NCI-H2107 treated with DMSO at 0.1 percent for 48 hours (cell line): ENCODE results near the gene MID1IP1.
A peak's percentile ranks its signal among the peaks of the same experiment; 100 is the strongest.

Experiments
- DNase-seq: peaks from one replicate; lab custom pipeline; 2025; ENCODE audit not compliant: unreplicated experiment; lab: John Stamatoyannopoulos, UW

Gene MID1IP1

DNA sequence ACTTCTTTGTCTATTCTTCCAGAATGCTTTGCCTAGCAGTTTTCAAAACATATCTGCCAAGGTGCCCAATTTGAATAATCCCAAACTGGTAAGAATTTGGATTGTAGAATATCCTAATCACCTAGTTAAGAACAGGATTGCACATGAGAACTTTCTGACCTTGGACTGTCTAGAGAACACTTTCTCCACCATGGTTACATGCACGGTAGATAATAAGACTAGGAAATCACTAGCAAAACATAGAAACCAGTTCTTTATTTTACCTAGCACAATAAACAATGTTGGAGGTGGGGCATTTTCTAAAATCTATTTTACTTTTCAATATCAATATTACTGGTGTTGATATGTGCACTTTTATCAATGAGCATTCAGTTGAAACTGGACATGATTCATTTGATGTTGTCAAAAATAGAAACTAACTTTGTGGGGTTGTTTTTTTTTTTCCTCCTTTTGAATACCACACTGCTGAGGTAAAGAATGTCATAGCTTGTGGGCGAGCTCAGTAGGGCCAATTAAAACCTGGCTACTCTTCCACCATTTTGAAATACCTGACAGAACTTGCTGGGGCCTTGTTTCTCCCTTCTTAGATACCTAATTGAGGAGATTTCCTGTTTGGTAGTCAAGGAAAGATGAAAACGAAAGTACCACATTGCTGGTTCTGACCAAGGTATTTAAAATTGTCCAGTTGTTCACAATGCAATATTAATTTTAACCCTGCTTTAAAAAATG is 10.4 kb downstream of the MID1IP1 start:
- DNase-seq: no peak

DNA sequence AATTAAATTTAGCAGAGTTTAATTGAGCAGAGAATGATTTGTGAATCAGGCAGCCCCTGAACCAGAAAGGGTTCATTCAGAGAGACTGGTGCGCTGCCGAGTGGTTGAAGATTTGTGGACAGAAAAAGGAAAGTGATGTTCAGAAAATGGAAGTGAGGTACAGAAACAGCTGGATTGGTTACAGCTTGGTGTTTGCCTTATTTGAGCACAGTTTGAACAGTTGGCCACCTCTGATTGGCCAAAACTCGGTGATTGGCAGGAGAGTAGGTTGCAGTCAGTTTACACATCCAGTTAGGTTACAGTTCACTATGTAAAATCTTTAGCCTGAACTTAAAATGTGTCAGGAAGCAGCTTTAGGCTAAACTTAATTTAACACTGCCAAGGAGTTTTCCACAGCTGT is 14.9 kb downstream of the MID1IP1 start:
- DNase-seq: no peak

DNA sequence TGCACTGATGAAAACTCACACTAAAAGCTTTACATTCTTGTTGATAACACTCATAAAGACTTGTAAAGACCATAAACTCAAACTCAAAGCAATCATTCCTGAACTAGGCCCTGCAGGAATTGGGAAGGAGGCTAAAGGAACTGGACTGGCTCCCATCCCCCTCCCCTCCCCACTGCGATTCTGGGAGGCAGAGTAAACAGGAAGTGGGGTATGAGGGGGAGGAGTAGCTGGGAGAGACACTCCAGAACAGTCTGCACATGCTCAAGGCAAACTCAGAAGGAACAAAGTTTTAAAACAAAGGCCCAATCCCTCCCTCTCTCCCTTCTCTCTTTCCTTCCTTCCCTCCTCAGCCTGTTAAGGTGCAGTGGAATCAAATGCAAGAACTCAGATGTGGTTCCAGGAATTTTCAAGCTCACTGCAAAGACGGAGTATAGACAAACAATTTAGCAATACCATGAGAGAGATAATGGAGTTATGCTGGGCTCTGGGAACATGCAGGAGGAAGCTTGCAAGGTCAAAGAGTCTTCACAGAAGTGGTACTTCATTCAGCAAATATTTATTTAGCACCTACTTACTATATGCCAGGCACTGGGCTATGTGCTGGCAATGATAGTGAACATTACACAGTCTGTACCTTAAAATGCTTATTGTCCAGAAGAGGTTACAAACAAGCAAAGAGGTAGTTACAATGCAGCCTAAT is 15.9 kb downstream of the MID1IP1 start:
- DNase-seq: no peak

DNA sequence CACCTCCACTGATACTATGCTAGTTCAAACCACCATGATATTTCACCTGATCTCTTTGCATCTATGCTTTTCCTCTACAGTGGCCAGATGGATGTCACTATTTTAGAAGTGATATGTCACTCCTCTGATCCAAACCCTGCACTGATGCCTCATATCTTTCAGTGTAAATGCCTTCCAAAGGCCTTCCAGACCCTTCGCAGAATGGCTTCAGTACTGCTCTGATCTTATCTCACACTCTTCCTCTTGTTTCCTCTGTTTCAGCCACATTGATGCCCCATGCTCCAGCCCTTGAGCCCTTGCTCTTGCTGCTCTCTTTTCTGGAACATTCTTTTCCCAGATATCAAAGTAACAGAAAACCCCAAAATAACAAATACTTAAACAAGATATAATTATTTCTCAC is 17.9 kb downstream of the MID1IP1 start:
- DNase-seq: no peak

DNA sequence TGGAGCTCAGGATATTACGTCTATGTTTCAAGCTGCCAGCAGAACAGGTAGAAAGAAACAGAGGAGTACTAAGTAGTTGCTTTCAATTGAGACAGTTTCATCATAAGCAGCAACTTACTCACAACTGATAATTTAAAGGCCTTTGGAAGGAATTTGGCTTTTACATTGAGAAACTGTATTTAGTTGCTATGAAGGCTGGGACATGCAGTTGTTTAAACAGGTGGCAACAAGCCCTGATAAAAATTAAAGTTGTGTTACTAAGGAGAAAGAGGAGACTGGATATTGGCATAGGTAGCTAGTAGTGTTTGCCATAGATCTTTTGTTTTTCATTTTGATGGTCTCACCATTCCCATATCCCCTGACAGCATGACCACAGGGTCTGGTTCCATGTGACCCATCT is 18.4 kb downstream of the MID1IP1 start:
- no peak for DNase-seq

DNA sequence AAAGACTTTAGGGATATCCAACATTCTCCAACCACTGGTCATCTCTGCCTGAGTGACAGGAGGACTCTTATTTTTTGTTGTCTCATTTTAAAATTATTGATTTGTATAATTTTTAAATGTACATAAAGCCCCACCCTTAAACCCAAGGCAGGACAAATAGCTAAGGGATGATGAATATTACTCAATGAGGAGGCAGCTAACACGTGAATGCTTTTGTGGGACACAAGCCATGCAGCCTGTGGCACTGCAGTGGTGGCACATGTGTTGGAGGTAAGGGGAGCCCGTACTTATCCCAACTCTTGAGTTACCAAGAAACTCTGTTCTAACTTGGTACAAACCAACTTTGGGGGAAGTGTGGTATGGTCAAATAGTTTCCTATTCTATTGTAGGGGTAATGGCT is 19.5 kb downstream of the MID1IP1 start:
- no peak for DNase-seq

DNA sequence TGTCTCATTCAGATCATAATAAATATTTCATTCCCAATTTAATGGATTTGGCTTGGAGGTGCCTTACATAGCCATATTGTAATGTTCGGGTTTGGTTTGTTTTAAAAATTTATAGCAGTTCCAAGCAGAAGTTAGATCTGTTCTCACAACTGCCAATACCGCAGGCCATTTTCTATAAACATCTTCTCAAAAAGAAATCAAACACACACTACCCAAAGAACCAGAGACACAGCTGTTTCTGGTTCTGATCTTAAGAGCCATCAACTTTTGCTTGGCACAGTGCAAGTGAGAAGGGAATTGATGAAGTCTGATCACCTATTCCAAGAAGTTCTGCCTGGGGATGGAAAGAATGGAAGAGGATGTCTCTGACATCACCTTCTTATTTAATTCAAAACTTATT is 22.9 kb downstream of the MID1IP1 start:
- no peak for DNase-seq

DNA sequence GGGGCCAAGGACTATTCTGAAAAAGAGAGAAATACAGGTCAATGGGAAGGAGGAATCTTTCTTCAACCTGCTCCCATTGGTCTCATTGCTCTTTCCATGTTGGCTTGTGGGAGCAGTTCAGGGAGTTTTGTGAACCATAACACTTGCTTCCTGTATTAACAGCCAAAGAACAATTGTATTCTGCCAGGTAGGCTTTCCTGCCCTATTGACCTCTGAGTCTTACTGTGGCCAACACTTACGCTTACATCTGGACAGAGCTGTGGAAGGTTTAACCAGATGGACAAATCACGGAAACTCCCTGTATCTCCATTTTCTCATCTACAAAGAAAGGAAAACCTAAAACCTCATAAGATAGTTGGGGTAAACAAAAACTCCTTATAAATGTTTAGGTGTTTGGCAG is 30.7 kb downstream of the MID1IP1 start:
- no peak for DNase-seq

DNA sequence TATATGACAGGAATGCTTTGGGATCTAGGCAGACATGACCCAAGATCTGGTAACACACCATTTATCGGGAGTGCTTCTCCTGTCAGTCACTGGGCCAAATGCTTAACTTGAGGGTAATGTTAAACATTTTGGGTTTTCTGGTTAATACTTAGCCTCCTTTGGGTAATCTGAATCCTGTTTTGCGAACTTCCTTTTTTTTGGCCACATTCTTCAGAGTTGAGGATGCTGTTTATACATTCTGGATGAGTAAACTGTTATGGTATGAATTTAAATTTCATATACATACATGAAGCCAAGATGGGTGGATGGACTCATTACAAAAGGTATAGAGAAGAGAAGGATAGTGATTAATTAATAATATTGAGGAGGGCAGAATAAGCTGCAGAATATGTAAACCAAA is 36.1 kb downstream of the MID1IP1 start:
- DNase-seq: no peak

DNA sequence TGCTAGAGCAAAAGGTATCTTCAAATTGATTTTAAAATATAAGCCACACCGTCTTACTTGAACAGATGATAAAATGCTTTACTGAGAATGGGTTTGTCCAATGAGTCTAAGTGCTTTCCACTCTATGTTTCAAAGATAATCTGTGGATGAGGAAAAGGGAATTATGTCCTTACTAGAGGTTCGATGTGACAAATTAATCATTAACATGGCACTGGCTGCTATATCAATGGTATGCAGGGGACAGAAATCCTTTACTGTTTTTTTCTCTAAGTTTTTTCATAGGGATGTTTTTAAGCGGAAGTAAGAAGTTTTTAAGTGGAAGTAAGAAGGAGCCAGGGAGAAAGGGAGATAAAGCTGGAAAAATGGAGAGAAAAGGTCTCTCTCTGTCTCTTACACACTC is 38.0 kb downstream of the MID1IP1 start:
- no peak for DNase-seq

DNA sequence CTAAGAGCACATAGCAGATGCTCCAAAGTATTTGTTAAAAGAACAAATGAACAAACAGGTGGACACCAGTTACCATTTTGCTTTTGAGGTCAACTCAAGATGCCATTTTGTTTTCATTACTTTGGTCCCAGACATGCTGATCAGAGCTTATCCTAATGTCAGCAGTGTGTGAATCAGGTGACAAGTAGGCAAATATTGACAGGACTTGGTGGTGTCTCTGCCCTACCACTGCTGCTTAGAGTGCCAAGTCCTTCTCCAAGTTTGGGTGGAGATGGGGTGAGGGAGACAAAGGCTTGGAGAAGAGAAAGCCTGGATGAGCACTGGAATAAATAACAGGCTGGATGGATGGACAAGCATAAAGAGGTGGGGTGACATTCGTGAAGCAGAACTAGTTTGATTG is 38.7 kb downstream of the MID1IP1 start:
- DNase-seq: no peak

DNA sequence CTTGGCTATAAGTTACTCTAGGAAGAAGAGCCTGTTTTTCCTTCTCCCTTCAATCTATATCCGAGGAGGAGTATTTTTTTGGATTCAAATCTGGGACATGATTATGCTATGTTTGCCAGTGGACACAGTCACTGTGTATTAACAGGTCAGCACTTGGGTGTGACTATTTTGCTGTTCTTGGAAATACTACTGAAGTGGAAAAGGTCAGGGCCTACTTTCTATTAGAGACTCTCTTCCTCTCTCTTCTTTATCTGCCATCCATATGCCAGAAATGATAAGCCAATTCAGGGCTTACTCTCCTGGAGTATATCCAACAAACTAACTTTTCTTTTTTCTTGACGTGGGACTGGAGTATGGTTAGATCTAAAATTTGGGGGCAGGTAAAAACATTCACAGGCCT is 40.5 kb downstream of the MID1IP1 start:
- DNase-seq: no peak

DNA sequence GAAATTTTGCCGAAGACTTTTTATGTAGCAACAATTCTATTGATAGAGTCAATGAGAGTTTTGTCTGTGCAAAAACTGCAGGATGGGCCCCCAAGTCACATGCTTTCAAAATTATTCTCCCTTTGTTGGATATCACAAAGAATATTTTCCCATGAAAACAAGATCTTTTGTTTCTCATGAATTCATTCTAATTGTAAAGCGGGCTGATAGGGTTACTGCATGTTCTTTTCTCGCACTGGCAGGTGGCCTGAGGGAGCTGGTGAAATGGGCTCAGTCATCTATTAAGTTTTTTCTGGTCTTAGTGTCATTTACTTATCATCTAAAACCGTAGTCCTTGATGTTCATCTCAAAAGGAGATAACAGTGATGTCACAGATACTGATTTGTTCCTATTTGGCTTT is 44.2 kb downstream of the MID1IP1 start:
- peak; percentile 5 for DNase-seq

DNA sequence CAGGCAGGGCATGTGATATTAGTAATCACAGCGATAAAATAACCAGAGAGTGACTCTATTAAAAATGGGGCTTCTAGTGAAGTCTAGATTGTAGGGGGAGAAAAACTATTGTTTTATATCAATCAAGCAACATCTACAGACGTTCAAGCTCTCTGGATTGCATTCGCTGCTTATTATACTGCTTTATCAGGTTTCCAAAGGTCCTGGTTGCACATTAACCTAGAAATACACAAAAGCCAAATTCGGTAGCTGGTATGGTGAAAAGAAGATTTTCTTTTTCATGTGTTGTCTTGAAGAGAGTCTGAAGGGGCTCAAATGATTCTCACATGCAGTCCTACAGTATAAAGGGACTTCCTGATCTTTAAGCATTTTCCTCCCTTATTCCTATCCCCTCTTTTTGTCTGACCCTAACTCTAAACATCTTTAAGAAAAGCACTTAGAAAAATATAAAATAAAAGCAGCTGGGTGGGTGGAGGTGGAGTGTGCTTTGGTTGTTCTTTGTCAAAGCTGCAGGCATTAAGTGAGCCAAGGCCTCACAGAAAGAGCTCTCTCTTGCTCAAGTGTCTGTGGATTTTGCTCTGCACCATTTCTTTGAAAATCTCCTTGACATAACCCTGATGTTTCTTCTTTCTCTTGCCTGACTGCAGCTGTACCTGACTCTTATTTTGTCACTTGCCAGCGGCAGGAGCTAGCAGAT is 46.1 kb downstream of the MID1IP1 start:
- no peak for DNase-seq

DNA sequence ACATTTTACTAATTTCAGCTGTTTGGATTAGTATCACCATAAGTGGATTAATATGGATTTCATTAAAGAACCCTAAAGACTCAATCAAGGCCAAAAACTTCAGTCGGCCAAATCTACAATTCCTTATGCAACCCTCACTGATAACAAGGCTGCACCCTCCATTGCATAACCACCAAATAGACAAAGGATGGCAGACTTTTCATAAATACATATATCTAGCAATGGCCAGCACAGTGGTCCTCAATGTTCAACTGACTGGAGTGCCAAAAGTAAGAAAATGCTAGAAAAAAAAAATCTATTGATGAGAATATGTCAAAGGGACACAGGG is 46.6 kb downstream of the MID1IP1 start:
- no peak for DNase-seq

DNA sequence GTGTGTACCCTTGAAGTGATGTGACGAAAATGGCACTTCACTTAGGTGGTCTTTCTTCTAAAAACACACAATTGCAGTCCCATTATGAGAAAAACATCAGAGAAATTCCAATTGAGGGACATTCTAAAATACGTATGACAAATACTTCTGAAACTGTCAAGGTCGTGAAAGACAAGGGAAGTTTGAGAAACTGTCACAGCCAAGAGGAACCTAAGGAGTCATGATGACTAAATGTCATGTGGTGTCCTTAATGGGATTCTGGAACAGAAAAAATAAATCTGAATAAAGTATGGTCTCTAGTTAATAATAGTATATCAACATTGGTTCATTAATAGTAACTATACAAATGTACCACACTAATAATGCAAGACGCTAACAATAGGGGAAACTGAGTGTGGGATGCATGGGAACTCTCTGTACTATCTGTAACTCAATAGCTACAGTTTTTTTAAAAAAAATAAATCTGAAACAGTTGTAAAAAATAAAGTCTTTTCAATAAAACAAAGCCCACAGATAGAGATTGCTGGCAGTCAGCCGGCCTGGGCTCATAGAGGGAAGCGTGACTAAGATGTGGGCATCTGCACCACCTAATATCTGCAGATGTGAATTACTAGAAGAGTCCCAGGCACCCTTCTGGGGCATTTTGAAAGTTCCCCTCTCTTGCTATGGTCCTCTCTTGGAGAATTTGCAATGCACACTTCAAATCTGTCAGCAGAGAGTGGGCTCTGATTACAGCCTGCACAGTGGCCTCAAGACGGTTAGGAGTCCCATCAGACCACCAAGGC is 47.6 kb downstream of the MID1IP1 start:
- no peak for DNase-seq

DNA sequence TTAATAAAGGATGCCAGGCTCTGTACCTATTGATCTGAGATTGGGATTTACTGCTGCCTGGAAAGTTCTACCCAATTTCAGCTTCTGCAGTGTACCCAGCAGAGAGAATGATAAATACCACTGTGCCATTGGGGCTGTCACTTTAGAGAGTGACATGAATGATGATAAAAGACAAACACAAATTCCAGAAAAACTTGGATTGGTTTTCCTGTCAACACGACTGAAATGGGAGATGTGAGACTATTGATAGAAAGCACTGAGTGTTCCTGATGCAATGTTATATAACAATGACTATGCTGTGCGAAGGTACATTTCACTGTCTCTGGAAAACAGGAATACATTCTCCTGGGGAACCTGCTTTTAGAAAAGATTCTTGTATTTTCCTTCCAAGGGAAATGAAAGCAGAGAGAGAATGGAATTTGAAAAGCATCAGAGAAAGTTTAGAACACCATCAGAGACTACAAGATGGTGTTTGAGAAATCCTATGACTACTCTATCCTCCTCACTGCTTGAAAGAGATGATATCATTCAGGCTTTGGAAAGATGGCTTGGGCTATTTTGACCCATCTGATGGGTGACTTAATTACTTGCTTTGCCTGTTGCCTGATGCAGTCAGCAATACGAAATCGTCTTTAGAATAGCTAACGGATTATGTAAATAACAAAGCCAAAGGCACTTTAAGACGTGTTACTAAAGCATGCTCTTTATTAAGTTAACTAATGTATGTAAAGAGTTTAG is 49.7 kb downstream of the MID1IP1 start:
- DNase-seq: no peak

DNA sequence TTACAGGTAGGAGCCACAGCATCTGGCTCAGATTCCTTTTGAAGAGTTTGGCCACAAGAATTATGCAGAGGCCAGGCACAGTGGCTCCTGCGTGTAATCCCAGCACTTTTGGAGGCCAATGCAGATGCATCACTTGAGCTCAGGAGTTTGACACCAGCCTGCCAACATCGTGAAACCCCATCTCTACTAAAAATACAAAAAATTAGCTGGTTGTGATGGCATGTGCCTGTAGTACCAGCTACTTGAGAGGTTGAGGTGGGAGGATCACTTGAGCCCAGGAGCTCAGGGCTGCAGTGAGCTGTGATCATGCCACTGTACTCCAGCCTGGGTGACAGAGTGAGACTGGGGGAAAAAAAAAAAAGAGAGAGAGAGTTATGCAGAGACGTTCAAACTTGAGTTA is 53.0 kb downstream of the MID1IP1 start:
- no peak for DNase-seq
